HG03097 (cell line): Measurements from ENCODE around the gene NAXD.

Experiments
- ATAC-seq: cut with Tn5 transposase; IDR thresholded peaks from one replicate; pipeline ENCODE4 v1.9.1; 2021; ENCODE audit not compliant: unreplicated experiment, low FRiP score

The NAXD gene

DNA sequence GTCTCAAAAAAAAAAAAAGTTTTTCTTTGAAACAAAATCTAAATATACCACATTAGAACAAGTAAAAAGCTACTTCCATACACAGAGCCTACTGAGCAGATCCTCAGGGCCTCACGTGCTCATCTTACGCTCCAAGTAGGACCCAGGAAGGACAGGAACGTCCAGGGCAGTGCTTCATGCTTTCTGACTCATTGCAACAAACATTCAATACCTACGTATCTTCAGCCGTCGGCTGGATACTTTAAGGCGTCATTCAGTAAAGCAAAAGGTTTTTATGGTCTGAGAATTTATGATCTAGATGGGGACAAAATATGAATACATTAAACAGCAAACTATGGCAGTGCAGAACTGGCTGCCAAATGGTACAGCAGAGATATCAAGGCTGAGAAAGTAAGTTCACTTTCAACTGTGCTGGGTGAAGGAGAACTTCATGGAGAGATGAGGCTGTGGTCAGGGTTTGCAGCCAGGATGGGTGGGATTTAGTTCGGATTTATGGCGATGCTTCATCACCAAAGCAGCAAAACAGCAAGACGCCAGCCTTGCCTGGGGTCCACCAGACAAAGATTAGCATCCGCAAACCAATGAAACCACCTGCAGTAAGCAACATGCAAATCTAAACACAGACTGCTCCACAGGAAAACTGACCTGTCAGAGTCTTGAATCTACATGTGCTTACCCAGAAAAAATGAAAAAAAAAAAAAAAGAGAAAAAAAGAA, 70.1 kb downstream of the NAXD start:
- no peak for ATAC-seq

- no peak for ATAC-seq
These were observed 72.4 kb downstream of the NAXD start for GRCh38 chr13:110687736-110688135.

DNA sequence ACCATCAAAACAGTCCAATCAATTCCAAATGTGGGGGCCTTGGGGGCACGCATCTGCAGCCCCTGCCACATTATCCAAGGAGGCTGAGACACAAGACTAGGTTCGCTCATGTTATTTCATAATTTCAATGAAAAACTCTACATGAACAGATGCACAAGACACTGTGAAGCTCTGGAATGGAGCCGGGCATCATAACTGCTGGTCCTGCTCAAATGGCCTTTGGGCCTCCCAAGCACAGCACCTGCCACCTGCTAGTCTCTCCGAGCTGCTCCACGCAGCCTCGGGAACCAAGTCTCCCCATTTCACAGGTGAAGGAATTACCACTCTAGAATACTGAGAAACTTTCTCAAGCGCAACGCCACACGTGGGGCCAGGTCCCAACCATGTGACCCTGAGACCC, 73.7 kb downstream of the NAXD start:
- no peak for ATAC-seq
